Right lobe of liver (tissue), 6 donors: ENCODE results near the gene VAV3. TPM values are rescaled to one million over a fixed set of nuclear protein-coding genes. Genes with fewer than 3 reads are reported as not detected.
A peak's percentile ranks its signal among the peaks of the same experiment; 100 is the strongest.

ENCODE experiments used
- ATAC-seq, 4 donors: fragments of 200-7000 bp; cut with Tn5 transposase; one replicate each; pipeline ENCODE4 v1.9.1; 2020; ENCODE audit warnings: mild to moderate bottlenecking in 4 of 4, moderate library complexity in 4 of 4
- DNase-seq, 3 donors: peaks; one replicate each; pipeline ENCODE4 v3.0.0-alpha.2; 2020
- H3K27ac ChIP-seq, 3 donors: fragments of 200-600 bp; one replicate each; pipeline ENCODE4 v1.8.0; 2022
- H3K27me3 ChIP-seq, 2 donors: fragments of 200-600 bp; one replicate each; pipeline ENCODE4 v1.8.0; 2022
- H3K36me3 ChIP-seq, 4 donors: fragments of 200-600 bp; sonication (generic) in 1 of 4; one replicate each; pipeline versions ENCODE4 v1.5.1 to v1.8.0; 2017 to 2022; ENCODE audit warnings: control low read depth in 1 of 4
- H3K4me1 ChIP-seq, 4 donors: fragments of 200-600 bp; sonication (generic) in 1 of 4; one replicate each; pipeline versions ENCODE4 v1.5.1 to v1.8.0; 2017 to 2022; ENCODE audit warnings: control low read depth in 1 of 4
- H3K4me3 ChIP-seq, 3 donors: fragments of 200-600 bp; one replicate each; pipeline ENCODE4 v1.8.0; 2022
- H3K9me3 ChIP-seq, 4 donors: fragments of 200-600 bp; sonication (generic) in 1 of 4; one replicate each; pipeline versions ENCODE4 v1.5.1 to v1.8.0; 2017 to 2022; ENCODE audit warnings: control low read depth in 1 of 4
- POLR2A ChIP-seq: fragments of 450-650 bp; IDR thresholded peaks from one replicate; pipeline ENCODE4 v1.6.1; 2017; ENCODE audit warnings: antibody characterized with exemption, mild to moderate bottlenecking
- WGBS: methylation state at CpG from one replicate; pipeline ENCODE4 v1.1.6; 2018; ENCODE audit warnings: low coverage, low lambda C conversion rate; ENCODE audit not compliant: insufficient coverage; ENCODE audit errors: missing lambda C conversion rate; 5-methylcytosine and 5-hydroxymethylcytosine counted together
- intact Hi-C, 2 donors: fragments of 100-400 bp; cut with DNase I; formaldehyde crosslinking; loops; one replicate each; pipeline versions ENCODE4 v1.11.2 to v1.14.1; 2022
- total RNA-seq, 6 experiments: library from RNA; depleted of rRNA in 2 of 6; stranded (reverse); fragments of >200 nt in 2 of 6; fragmentation: NEBNext Ultra II Directional in 3 of 6; extraction: Animal tissue kit (Norgen Biotek cat#: 25700) in 3 of 6; gene quantifications; one replicate each; pipeline versions ENCODE4 v1.1.0 to v1.2.4, GENCODE V29; 2016 to 2023
- TF ChIP-seq, protein P1 (sequence below), 4 donors: fragments of 200-600 bp in 3 of 4; fragments of 450-650 bp in 1 of 4; IDR thresholded peaks; one replicate each; pipeline versions ENCODE4 v1.5.1 to v1.8.0; 2016 to 2022; ENCODE audit warnings: antibody characterized with exemption in 4 of 4, mild to moderate bottlenecking in 2 of 4
- donor health status: DM: no; HTN: yes; CAD: no.
- donor health status: DM: no; HTN: no; CAD: no.
- donor health status: DM: no; HTN: no; CAD: no.
- donor health status: DM: no; HTN: yes; CAD: no.
- donor health status: DM: no; HTN: yes; CAD: no.

VAV3 gene
- total RNA-seq, 6 experiments from 2014 or later = 0.77 to 3.6 (median 1.5) TPM

GRCh38 chr1:107941531-107941930 is 23.4 kb downstream of the VAV3 start:
- Histone ChIP-seq H3K36me3 (no peaks in the 10 kb centered on the region), H3K4me3 (no peak overlapping the region), H3K27me3 (no peaks in the 10 kb centered on the region), H3K4me1 (no peaks in the 10 kb centered on the region), H3K27ac (peak overlapping the region in 2 of 3 donors; percentile 31), H3K9me3 (no peaks in the 10 kb centered on the region)
- no peak for TF ChIP-seq POLR2A
- TF ChIP-seq, protein P1, sequence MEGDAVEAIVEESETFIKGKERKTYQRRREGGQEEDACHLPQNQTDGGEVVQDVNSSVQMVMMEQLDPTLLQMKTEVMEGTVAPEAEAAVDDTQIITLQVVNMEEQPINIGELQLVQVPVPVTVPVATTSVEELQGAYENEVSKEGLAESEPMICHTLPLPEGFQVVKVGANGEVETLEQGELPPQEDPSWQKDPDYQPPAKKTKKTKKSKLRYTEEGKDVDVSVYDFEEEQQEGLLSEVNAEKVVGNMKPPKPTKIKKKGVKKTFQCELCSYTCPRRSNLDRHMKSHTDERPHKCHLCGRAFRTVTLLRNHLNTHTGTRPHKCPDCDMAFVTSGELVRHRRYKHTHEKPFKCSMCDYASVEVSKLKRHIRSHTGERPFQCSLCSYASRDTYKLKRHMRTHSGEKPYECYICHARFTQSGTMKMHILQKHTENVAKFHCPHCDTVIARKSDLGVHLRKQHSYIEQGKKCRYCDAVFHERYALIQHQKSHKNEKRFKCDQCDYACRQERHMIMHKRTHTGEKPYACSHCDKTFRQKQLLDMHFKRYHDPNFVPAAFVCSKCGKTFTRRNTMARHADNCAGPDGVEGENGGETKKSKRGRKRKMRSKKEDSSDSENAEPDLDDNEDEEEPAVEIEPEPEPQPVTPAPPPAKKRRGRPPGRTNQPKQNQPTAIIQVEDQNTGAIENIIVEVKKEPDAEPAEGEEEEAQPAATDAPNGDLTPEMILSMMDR (IDR thresholded peaks at IDR 0.05) = no peak
- intact Hi-C loops = no loop called here
- ATAC-seq (peak in 2 of 4 donors; percentile 11 to 13), DNase-seq (no peak)

DNA sequence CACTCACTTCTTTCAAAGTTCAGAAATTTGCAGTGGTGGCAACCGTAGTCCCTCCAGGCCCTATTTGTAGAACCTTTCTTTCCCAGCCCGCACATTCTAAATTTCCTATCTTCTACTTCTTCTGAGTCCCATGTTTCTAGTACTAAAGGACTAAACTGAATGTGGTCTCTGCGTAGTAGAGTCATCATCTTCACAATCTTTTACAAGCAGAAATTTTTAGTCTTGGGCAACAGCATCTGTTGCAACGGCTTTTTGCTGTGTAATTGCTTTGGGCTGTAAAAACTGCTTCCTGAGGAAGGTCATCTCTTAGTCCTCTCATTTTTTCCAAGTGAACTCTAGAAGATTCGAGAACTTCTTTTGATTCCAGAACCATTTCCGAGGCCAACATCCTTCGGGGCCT is 23.9 kb downstream of the VAV3 start:
- peak; percentile 33 to 62 (median 54) for ATAC-seq
- intact Hi-C loops = no loop called here

DNA sequence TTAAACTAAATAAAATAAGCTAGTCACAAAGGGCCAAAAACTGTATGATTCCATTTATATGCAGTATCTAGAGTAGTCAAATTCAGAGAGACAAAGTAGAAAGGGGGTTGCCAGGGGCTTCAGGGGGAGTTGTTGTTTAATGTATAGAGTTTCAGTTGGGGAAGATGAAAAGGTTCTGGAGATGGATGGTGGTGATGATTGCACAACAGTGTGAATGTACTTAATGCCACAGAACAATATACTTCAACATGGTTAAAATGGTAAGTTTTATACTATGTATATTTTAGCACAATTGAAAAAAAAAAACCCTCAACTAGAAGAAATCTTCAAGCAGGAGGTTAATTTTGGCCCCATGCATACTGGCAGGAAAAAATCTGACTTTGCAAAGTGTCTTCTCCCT is 24.3 kb downstream of the VAV3 start:
- peak overlapping the region in 2 of 3 donors; percentile 31 to 33 for H3K27ac ChIP-seq
- H3K4me1 ChIP-seq = no peaks in the 10 kb centered on the region
- DNase-seq (no peak), ATAC-seq (no peak)
- no peaks in the 10 kb centered on the region for H3K9me3 ChIP-seq
- intact Hi-C loops = no loop called here
- H3K4me3 ChIP-seq = no peak overlapping the region
- H3K36me3 ChIP-seq = no peaks in the 10 kb centered on the region
- H3K27me3 ChIP-seq = no peaks in the 10 kb centered on the region
- TF ChIP-seq POLR2A = no peak
- TF ChIP-seq, protein P1 (IDR thresholded peaks at IDR 0.05) = no peak

More for the DNA sequence above, 23.9 kb downstream of the VAV3 start:
- H3K27ac ChIP-seq = peak overlapping the region; percentile 31 to 33 (median 31)
- H3K36me3 ChIP-seq = no peaks in the 10 kb centered on the region
- no peaks in the 10 kb centered on the region for H3K4me1 ChIP-seq
- WGBS = 38% methylated on average over 7 of the region's 7 CpGs
- H3K4me3 ChIP-seq = no peak overlapping the region
- no peaks in the 10 kb centered on the region for H3K27me3 ChIP-seq
- H3K9me3 ChIP-seq = no peaks in the 10 kb centered on the region
- TF ChIP-seq, protein P1 (IDR thresholded peaks at IDR 0.05) = no peak
- TF ChIP-seq POLR2A = no peak
- DNase-seq = no peak

GRCh38 chr1:107940017-107940577 is 24.9 kb downstream of the VAV3 start:
- peak overlapping the region in 1 of 3 donors; percentile 31 for H3K27ac ChIP-seq
- H3K4me1 ChIP-seq = no peaks in the 10 kb centered on the region
- WGBS = 33% methylated on average over 5 of the region's 5 CpGs

More at GRCh38 chr1:107940017-107940577, 24.9 kb downstream of the VAV3 start:
- DNase-seq (no peak), ATAC-seq (no peak)
- Histone ChIP-seq H3K9me3 (no peaks in the 10 kb centered on the region), H3K36me3 (no peaks in the 10 kb centered on the region), H3K4me3 (no peak overlapping the region), H3K27me3 (no peaks in the 10 kb centered on the region)
- TF ChIP-seq, protein P1 (IDR thresholded peaks at IDR 0.05) = no peak
- no peak for TF ChIP-seq POLR2A
- intact Hi-C loops = no loop called here
